CD4-positive, alpha-beta T cell treated with Interferon gamma for 1 hour (primary cell): ENCODE data around the gene BSX.

ENCODE experiments used
- DNase-seq: peaks from one replicate; pipeline ENCODE4 v3.0.0-alpha.2; 2020

The BSX gene

GRCh38 chr11:122954455-122954854 is 27.2 kb downstream of the BSX start:
- no peak for DNase-seq

GRCh38 chr11:122951211-122951610 is 30.4 kb downstream of the BSX start:
- no peak for DNase-seq

GRCh38 chr11:122938557-122938956 is 43.1 kb downstream of the BSX start:
- no peak for DNase-seq

- no peak for DNase-seq
These were observed 43.7 kb downstream of the BSX start for GRCh38 chr11:122937983-122938382.

GRCh38 chr11:122933416-122933815 is 48.2 kb downstream of the BSX start:
- no peak for DNase-seq

- no peak for DNase-seq
These were observed 50.1 kb downstream of the BSX start for GRCh38 chr11:122931510-122931909.
